Loucy (cell line): Measurements from ENCODE around the gene TM9SF3.

ENCODE experiments used
- EZH2phosphoT487 ChIP-seq: fragments of 200-600 bp; IDR thresholded peaks from 2 replicates; pipeline ENCODE4 v1.6.1; 2018; ENCODE audit warnings: antibody characterized with exemption, mild to moderate bottlenecking, moderate library complexity, borderline replicate concordance
- TF ChIP-seq, protein P1 (sequence below): fragments of 200-600 bp; sonication (generic); conservative IDR thresholded peaks from 2 replicates; pipeline ENCODE4 v1.5.1; 2014; ENCODE audit warnings: mild to moderate bottlenecking, antibody characterized with exemption, low read length

- TF ChIP-seq EZH2phosphoT487: no peak
- TF ChIP-seq, protein P1, sequence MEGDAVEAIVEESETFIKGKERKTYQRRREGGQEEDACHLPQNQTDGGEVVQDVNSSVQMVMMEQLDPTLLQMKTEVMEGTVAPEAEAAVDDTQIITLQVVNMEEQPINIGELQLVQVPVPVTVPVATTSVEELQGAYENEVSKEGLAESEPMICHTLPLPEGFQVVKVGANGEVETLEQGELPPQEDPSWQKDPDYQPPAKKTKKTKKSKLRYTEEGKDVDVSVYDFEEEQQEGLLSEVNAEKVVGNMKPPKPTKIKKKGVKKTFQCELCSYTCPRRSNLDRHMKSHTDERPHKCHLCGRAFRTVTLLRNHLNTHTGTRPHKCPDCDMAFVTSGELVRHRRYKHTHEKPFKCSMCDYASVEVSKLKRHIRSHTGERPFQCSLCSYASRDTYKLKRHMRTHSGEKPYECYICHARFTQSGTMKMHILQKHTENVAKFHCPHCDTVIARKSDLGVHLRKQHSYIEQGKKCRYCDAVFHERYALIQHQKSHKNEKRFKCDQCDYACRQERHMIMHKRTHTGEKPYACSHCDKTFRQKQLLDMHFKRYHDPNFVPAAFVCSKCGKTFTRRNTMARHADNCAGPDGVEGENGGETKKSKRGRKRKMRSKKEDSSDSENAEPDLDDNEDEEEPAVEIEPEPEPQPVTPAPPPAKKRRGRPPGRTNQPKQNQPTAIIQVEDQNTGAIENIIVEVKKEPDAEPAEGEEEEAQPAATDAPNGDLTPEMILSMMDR: no peak
Measured at GRCh38 chr10:96493254-96493653, 93.6 kb downstream of the TM9SF3 start.
